ENCODE data around the gene CALY.

CALY gene

GRCh38 chr10:133309100-133309719 lies 27.5 kb downstream of the CALY start:
- peak; percentile 97 for DNase-seq

GRCh38 chr10:133308421-133309099 lies 28.1 kb downstream of the CALY start, which contains the start of the genes TUBGCP2 and ZNF511:
TUBGCP2 (minus strand) TSS chr10:133308872; CDS start chr10:133302941, 5,931 bp downstream.
ZNF511 (plus strand) TSS chr10:133308914; CDS start chr10:133308944, 30 bp downstream.
- DNase-seq, result peak; percentile 91

- peak; percentile 90 for DNase-seq
These were observed 28.8 kb downstream of the CALY start for GRCh38 chr10:133307776-133308420.

- DNase-seq, result no peak
These were observed 29.7 kb downstream of the CALY start for GRCh38 chr10:133306941-133307379.

- no peak for DNase-seq
These were observed 30.6 kb downstream of the CALY start for GRCh38 chr10:133306097-133306476.

- no peak for DNase-seq
These were observed 33.5 kb downstream of the CALY start for GRCh38 chr10:133303206-133303605.

- DNase-seq, result no peak
These were observed 34.5 kb downstream of the CALY start for GRCh38 chr10:133302230-133302629.

- no peak for DNase-seq
These were observed 37.0 kb downstream of the CALY start for GRCh38 chr10:133299738-133300137.

- no peak for DNase-seq
These were observed 37.5 kb downstream of the CALY start for GRCh38 chr10:133299224-133299623.

GRCh38 chr10:133298466-133298865 lies 38.2 kb downstream of the CALY start:
- no peak for DNase-seq

GRCh38 chr10:133297504-133297903 lies 39.2 kb downstream of the CALY start:
- no peak for DNase-seq

GRCh38 chr10:133295426-133296320 lies 41.0 kb downstream of the CALY start:
- DNase-seq, result no peak

- no peak for DNase-seq
These were observed 42.5 kb downstream of the CALY start for GRCh38 chr10:133294189-133294588.

- no peak for DNase-seq
These were observed 42.9 kb downstream of the CALY start for GRCh38 chr10:133293810-133294119.

- DNase-seq, result peak; percentile 50
These were observed 43.5 kb downstream of the CALY start for GRCh38 chr10:133292919-133293809.

- DNase-seq, result no peak
These were observed 46.9 kb downstream of the CALY start for GRCh38 chr10:133289761-133290160.

GRCh38 chr10:133287832-133288500 lies 48.7 kb downstream of the CALY start:
- DNase-seq, result no peak

GRCh38 chr10:133286366-133286765 lies 50.3 kb downstream of the CALY start:
- no peak for DNase-seq

- DNase-seq, result no peak
These were observed 51.5 kb downstream of the CALY start for GRCh38 chr10:133285217-133285616.

GRCh38 chr10:133283931-133284330 lies 52.8 kb downstream of the CALY start:
- DNase-seq, result no peak

- DNase-seq, result no peak
These were observed 53.8 kb downstream of the CALY start for GRCh38 chr10:133282846-133283390.

Measured in stimulated activated CD8-positive, alpha-beta memory T cell treated with anti-CD3 and anti-CD28 coated beads, Interleukin-4, amount 100 ng/mL, for 48 hours (primary cell).